Peyer's patch (tissue), 4 donors: ENCODE results near the gene GALNT17. TPM values are rescaled to one million over a fixed set of nuclear protein-coding genes. Genes with fewer than 3 reads are reported as not detected.

ENCODE experiments used
- DNase-seq, 3 donors: peaks; one replicate each; pipeline ENCODE4 v3.0.0-alpha.2; 2017 to 2019
- H3K27ac ChIP-seq, 4 donors: fragments of 200-600 bp; sonication (generic); one replicate each; pipeline ENCODE4 v1.5.1; 2016 to 2019
- H3K27me3 ChIP-seq, 2 donors: fragments of 200-600 bp; sonication (generic); one replicate each; pipeline ENCODE4 v1.5.1; 2019
- H3K36me3 ChIP-seq, 3 donors: fragments of 200-600 bp; sonication (generic); one replicate each; pipeline ENCODE4 v1.5.1; 2016 to 2019
- H3K4me1 ChIP-seq, 4 donors: fragments of 200-600 bp; sonication (generic); one replicate each; pipeline ENCODE4 v1.5.1; 2016 to 2019
- H3K4me3 ChIP-seq, 4 donors: fragments of 200-600 bp; sonication (generic); 1 replicate in 3 of 4; 2 replicates in 1 of 4; pipeline ENCODE4 v1.5.1; 2016 to 2019; ENCODE audit warnings: mild to moderate bottlenecking in 1 of 4
- H3K9me3 ChIP-seq, 4 donors: fragments of 200-600 bp; sonication (generic); one replicate each; pipeline ENCODE4 v1.5.1; 2016 to 2019; ENCODE audit warnings: mild to moderate bottlenecking in 1 of 4
- CTCF ChIP-seq, 6 experiments: fragments of 450-650 bp in 4 of 6; fragments of 200-600 bp in 2 of 6; sonication (generic) in 1 of 6; IDR thresholded peaks; one replicate each; pipeline ENCODE4 v1.5.1; 2017 to 2019; ENCODE audit warnings: antibody characterized with exemption in 6 of 6, mild to moderate bottlenecking in 3 of 6, moderate library complexity in 1 of 6
- POLR2A ChIP-seq, 2 donors: fragments of 450-650 bp; IDR thresholded peaks; one replicate each; pipeline ENCODE4 v1.5.1; 2017; ENCODE audit warnings: antibody characterized with exemption in 2 of 2, mild to moderate bottlenecking in 2 of 2, moderate library complexity in 2 of 2
- total RNA-seq, 4 donors: library from RNA; depleted of rRNA; stranded (reverse); fragments of >200 nt; gene quantifications; one replicate each; pipeline ENCODE4 v1.1.0, GENCODE V29; 2016

Gene GALNT17
- total RNA-seq, 4 donors from 2014 or later = 0.88 to 17.3 (median 2.3) TPM

GRCh38 chr7:71403202-71403946 lies 271.4 kb downstream of the GALNT17 start:
- no peaks in the 10 kb centered on the region for H3K4me1 ChIP-seq
- H3K27me3 ChIP-seq = no peaks in the 10 kb centered on the region
- DNase-seq = no peak
- TF ChIP-seq POLR2A (IDR thresholded peaks at IDR 0.05) (no peak), CTCF (IDR thresholded peaks at IDR 0.05) (no peak)
- H3K9me3 ChIP-seq = no peaks in the 10 kb centered on the region
- no peak overlapping the region for H3K27ac ChIP-seq
- no peak overlapping the region for H3K4me3 ChIP-seq
- no peaks in the 10 kb centered on the region for H3K36me3 ChIP-seq

GRCh38 chr7:71404726-71405345 lies 272.9 kb downstream of the GALNT17 start:
- Histone ChIP-seq H3K4me1 (no peaks in the 10 kb centered on the region), H3K27ac (no peak overlapping the region), H3K36me3 (no peaks in the 10 kb centered on the region), H3K27me3 (no peaks in the 10 kb centered on the region), H3K9me3 (no peaks in the 10 kb centered on the region), H3K4me3 (no peak overlapping the region)
- TF ChIP-seq CTCF (IDR thresholded peaks at IDR 0.05) (no peak), POLR2A (IDR thresholded peaks at IDR 0.05) (no peak)
- no peak for DNase-seq

GRCh38 chr7:71408271-71408670 lies 276.3 kb downstream of the GALNT17 start:
- no peak for DNase-seq
- Histone ChIP-seq H3K4me3 (no peak overlapping the region), H3K27ac (no peak overlapping the region), H3K4me1 (no peaks in the 10 kb centered on the region), H3K9me3 (no peaks in the 10 kb centered on the region), H3K27me3 (no peaks in the 10 kb centered on the region), H3K36me3 (no peaks in the 10 kb centered on the region)
- no peak for TF ChIP-seq CTCF (IDR thresholded peaks at IDR 0.05)
- TF ChIP-seq POLR2A (IDR thresholded peaks at IDR 0.05) = no peak

- TF ChIP-seq POLR2A (IDR thresholded peaks at IDR 0.05) (no peak), CTCF (IDR thresholded peaks at IDR 0.05) (no peak)
- DNase-seq = no peak
- no peaks in the 10 kb centered on the region for H3K27me3 ChIP-seq
- H3K36me3 ChIP-seq = no peaks in the 10 kb centered on the region
- H3K9me3 ChIP-seq = no peaks in the 10 kb centered on the region
- H3K4me3 ChIP-seq = no peak overlapping the region
- no peak overlapping the region for H3K27ac ChIP-seq
- H3K4me1 ChIP-seq = no peaks in the 10 kb centered on the region
These were observed 277.7 kb downstream of the GALNT17 start for GRCh38 chr7:71409550-71410157.

- Histone ChIP-seq H3K4me1 (no peaks in the 10 kb centered on the region), H3K27me3 (no peaks in the 10 kb centered on the region), H3K9me3 (no peaks in the 10 kb centered on the region), H3K36me3 (no peaks in the 10 kb centered on the region), H3K27ac (no peak overlapping the region), H3K4me3 (no peak overlapping the region)
- TF ChIP-seq CTCF (IDR thresholded peaks at IDR 0.05) (no peak), POLR2A (IDR thresholded peaks at IDR 0.05) (no peak)
- no peak for DNase-seq
These were observed 279.5 kb downstream of the GALNT17 start for GRCh38 chr7:71411475-71411874.
